H9 (cell line): ENCODE results near the gene SUSD2. TPM values are rescaled to one million over a fixed set of nuclear protein-coding genes. Genes with fewer than 3 reads are reported as not detected.

Experiments used
- DNase-seq: peaks from one replicate; pipeline ENCODE4 v3.0.0-alpha.2; 2017
- H2AFZ ChIP-seq: one replicate; pipeline ENCODE4 v1.6.1; 2013; ENCODE audit warnings: mild to moderate bottlenecking, low read length, control low read depth, moderate library complexity
- H2AK5ac ChIP-seq: 2 replicates; pipeline ENCODE4 v1.6.1; 2013; ENCODE audit warnings: low read length, control low read depth, mixed read lengths; ENCODE audit not compliant: insufficient read length
- H2BK120ac ChIP-seq: one replicate; pipeline ENCODE4 v1.6.1; 2013; ENCODE audit warnings: low read depth, mild to moderate bottlenecking, low read length, control low read depth, inconsistent platforms; ENCODE audit not compliant: poor library complexity, severe bottlenecking
- H2BK12ac ChIP-seq: 2 replicates; pipeline ENCODE4 v1.6.1; 2013; ENCODE audit warnings: low read length, control low read depth, mixed read lengths, low read depth; ENCODE audit not compliant: insufficient read length
- H2BK15ac ChIP-seq: 2 replicates; pipeline ENCODE4 v1.6.1; 2013; ENCODE audit warnings: low read depth, low read length, control low read depth
- H2BK20ac ChIP-seq: one replicate; pipeline ENCODE4 v1.6.1; 2013; ENCODE audit warnings: low read depth, mild to moderate bottlenecking, low read length, control low read depth, inconsistent platforms; ENCODE audit not compliant: poor library complexity, severe bottlenecking
- H2BK5ac ChIP-seq: 2 replicates; pipeline ENCODE4 v1.6.1; 2013; ENCODE audit warnings: low read length, control low read depth, mixed read lengths; ENCODE audit not compliant: insufficient read length
- H3K14ac ChIP-seq: 2 replicates; pipeline ENCODE4 v1.6.1; 2013; ENCODE audit warnings: low read length, control low read depth; ENCODE audit not compliant: insufficient read depth
- H3K18ac ChIP-seq: 2 replicates; pipeline ENCODE4 v1.6.1; 2013; ENCODE audit warnings: low read depth, mild to moderate bottlenecking, mixed read lengths, low read length, control low read depth; ENCODE audit not compliant: insufficient read length
- H3K23ac ChIP-seq: 2 replicates; pipeline ENCODE4 v1.6.1; 2013; ENCODE audit warnings: low read length, control low read depth, mixed read lengths, low read depth; ENCODE audit not compliant: insufficient read length
- H3K23me2 ChIP-seq: 2 replicates; pipeline ENCODE4 v1.6.1; 2013; ENCODE audit warnings: low read depth, mild to moderate bottlenecking, mixed read lengths, low read length, control low read depth; ENCODE audit not compliant: insufficient read length, poor library complexity, severe bottlenecking
- H3K27ac ChIP-seq: 2 replicates; pipeline ENCODE4 v1.5.1; 2013; ENCODE audit warnings: low read length, control low read depth, mixed read lengths, low read depth; ENCODE audit not compliant: insufficient read length
- H3K27me3 ChIP-seq: 2 replicates; pipeline ENCODE4 v1.6.1; 2013; ENCODE audit warnings: low read length, control low read depth, inconsistent platforms; ENCODE audit not compliant: insufficient read depth
- H3K4ac ChIP-seq: 2 replicates; pipeline ENCODE4 v1.6.1; 2013; ENCODE audit warnings: low read depth, mild to moderate bottlenecking, control low read depth, inconsistent platforms, low read length, moderate library complexity
- H3K4me1 ChIP-seq: 2 replicates; pipeline ENCODE4 v1.6.1; 2013; ENCODE audit warnings: low read length, control low read depth, inconsistent platforms; ENCODE audit not compliant: insufficient read depth
- H3K4me2 ChIP-seq: 2 replicates; pipeline ENCODE4 v1.6.1; 2013; ENCODE audit warnings: low read length, control low read depth, mixed read lengths; ENCODE audit not compliant: insufficient read length, insufficient read depth
- H3K56ac ChIP-seq: 2 replicates; pipeline ENCODE4 v1.6.1; 2013; ENCODE audit warnings: low read depth, mild to moderate bottlenecking, mixed read lengths, low read length, control low read depth; ENCODE audit not compliant: insufficient read length
- H3K79me1 ChIP-seq: 2 replicates; pipeline ENCODE4 v1.6.1; 2013; ENCODE audit warnings: low read depth, mild to moderate bottlenecking, moderate library complexity, low read length, control low read depth, inconsistent platforms; ENCODE audit not compliant: insufficient read depth, poor library complexity, severe bottlenecking
- H3K79me2 ChIP-seq: 2 replicates; pipeline ENCODE4 v1.6.1; 2013; ENCODE audit warnings: low read length, control low read depth, inconsistent platforms; ENCODE audit not compliant: insufficient read depth
- H3K9ac ChIP-seq: 2 replicates; pipeline ENCODE4 v1.6.1; 2013; ENCODE audit warnings: low read length, control low read depth, mixed read lengths; ENCODE audit not compliant: insufficient read length; ENCODE audit errors: extremely low read depth
- H3K9me3 ChIP-seq: one replicate; pipeline ENCODE4 v1.6.1; 2013; ENCODE audit warnings: low read depth, low read length, inconsistent platforms; ENCODE audit not compliant: control insufficient read depth
- H3T11ph ChIP-seq: one replicate; pipeline ENCODE4 v1.6.1; 2013; ENCODE audit warnings: mild to moderate bottlenecking, low read length, control low read depth, inconsistent platforms
- H4K20me1 ChIP-seq: one replicate; pipeline ENCODE4 v1.6.1; 2013; ENCODE audit not compliant: control insufficient read depth, insufficient read length, insufficient read depth
- H4K5ac ChIP-seq: 2 replicates; pipeline ENCODE4 v1.6.1; 2013; ENCODE audit warnings: low read depth, mild to moderate bottlenecking, mixed read lengths, low read length, control low read depth; ENCODE audit not compliant: insufficient read length
- H4K8ac ChIP-seq: replicated peaks from 2 replicates; pipeline ENCODE4 v1.6.1; 2013; ENCODE audit warnings: low read length, control low read depth, mixed read lengths, low read depth; ENCODE audit not compliant: insufficient read length
- H4K91ac ChIP-seq: 2 replicates; pipeline ENCODE4 v1.6.1; 2013; ENCODE audit warnings: low read depth, mild to moderate bottlenecking, moderate library complexity, mixed read lengths, low read length, control low read depth; ENCODE audit not compliant: insufficient read length
- H3K27ac Mint-ChIP-seq, 3 experiments: 2 replicates in 2 of 3; 3 replicates in 1 of 3; pipeline ENCODE4 v1.8.0; 2020 to 2021; ENCODE audit warnings: mixed read lengths in 3 of 3, mild to moderate bottlenecking in 1 of 3, moderate library complexity in 1 of 3
- H3K27me3 Mint-ChIP-seq: 2 replicates; pipeline ENCODE4 v1.8.0; 2021; ENCODE audit warnings: low read depth, mild to moderate bottlenecking, moderate library complexity, mixed read lengths
- H3K36me3 Mint-ChIP-seq, 3 experiments: 2 replicates in 2 of 3; 3 replicates in 1 of 3; pipeline ENCODE4 v1.8.0; 2020 to 2021; ENCODE audit warnings: low read depth in 3 of 3, mixed read lengths in 3 of 3; ENCODE audit not compliant: insufficient read depth in 1 of 3
- H3K4me1 Mint-ChIP-seq, 2 experiments: 2 replicates each; pipeline ENCODE4 v1.8.0; 2020; ENCODE audit warnings: mixed read lengths in 2 of 2
- H3K4me3 Mint-ChIP-seq, 2 experiments: 2 replicates in 1 of 2; 3 replicates in 1 of 2; pipeline ENCODE4 v1.8.0; 2020 to 2021; ENCODE audit warnings: mild to moderate bottlenecking in 2 of 2, mixed read lengths in 2 of 2, moderate library complexity in 1 of 2
- H3K9me3 Mint-ChIP-seq, 2 experiments: 2 replicates in 1 of 2; 3 replicates in 1 of 2; pipeline ENCODE4 v1.8.0; 2020; ENCODE audit warnings: mild to moderate bottlenecking in 2 of 2, mixed read lengths in 2 of 2, moderate library complexity in 1 of 2
- CTCF ChIP-seq: fragments of 200-600 bp; sonication (generic); conservative IDR thresholded peaks from 3 replicates; pipeline ENCODE4 v1.8.0; 2021; ENCODE audit warnings: antibody characterized with exemption, mild to moderate bottlenecking
- WGBS: extraction: QIAGEN DNeasy Blood & Tissue Kit; methylation state at CpG from one replicate; pipeline ENCODE4 v1.1.7; 2013; ENCODE audit warnings: missing lambda C conversion rate, low lambda C conversion rate, mixed read lengths; ENCODE audit not compliant: insufficient read length; ENCODE audit errors: extremely low coverage; 5-methylcytosine and 5-hydroxymethylcytosine counted together
- total RNA-seq: library from RNA; stranded (reverse); gene quantifications from 2 replicates; pipeline ENCODE4 v1.2.1, GENCODE V29; 2021

The SUSD2 gene
- total RNA-seq, 1 experiment from 2014 or later = 4.2 TPM

DNA sequence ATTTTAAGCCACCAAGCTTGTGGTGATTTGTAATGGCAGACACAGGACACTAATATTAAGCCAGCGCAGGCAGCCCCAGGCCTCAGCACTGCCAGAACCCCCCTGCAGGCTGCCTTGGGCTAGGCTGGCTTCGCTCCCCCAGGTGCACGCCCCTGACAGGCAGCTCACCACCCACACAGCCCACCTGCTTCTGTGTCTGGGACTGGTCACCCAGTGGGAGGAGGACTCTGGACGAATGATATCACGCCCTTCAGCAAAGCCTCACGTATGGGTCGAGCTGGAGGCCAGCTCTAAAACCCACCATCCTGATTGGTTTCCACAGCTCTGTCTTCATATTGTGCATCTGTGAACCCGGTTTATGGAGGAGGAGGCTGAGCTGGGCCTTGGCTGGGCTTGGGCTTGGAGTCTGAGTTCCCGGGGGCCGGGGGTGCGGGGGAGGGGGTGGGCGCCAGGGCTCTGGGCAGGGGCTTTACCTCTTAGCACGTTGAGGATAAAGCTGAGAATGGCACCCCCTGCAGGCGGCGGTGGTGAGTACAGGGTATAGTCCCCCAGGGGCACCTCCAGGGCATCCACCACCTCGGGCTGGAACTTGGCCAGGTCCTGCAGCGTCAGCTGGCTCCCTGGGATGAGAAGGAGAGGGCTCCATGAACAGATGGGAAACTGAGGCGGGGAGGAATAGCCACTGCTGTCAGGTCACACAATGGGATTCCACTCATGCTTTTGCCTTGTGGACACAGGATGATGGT, 49.8 kb downstream of the SUSD2 start:
- H3K9me3 Mint-ChIP-seq = peaks cover 2 to 6% of the 10 kb centered on the region in 2 experiments; a peak in 4 of 5 replicates
- Histone ChIP-seq H3K27ac (no peak overlapping the region), H2AFZ (no peak overlapping the region), H4K5ac (no peak overlapping the region), H3K4me2 (no peak overlapping the region), H3K23me2 (no peaks in the 10 kb centered on the region), H3K27me3 (no peaks in the 10 kb centered on the region), H3K4me1 (no peaks in the 10 kb centered on the region), H2BK20ac (no peak overlapping the region), H2BK5ac (no peak overlapping the region), H4K8ac (no peak overlapping the region), H3K9me3 (no peaks in the 10 kb centered on the region), H4K20me1 (no peaks in the 10 kb centered on the region), H3K23ac (no peak overlapping the region), H2BK15ac (no peak overlapping the region), H2AK5ac (no peak overlapping the region), H2BK120ac (no peak overlapping the region), H3K14ac (peak overlapping the region; percentile 17; the same call in 1 of the 2 replicates), H3K18ac (peak overlapping the region; percentile 18), H3K4ac (no peak overlapping the region), H2BK12ac (no peak overlapping the region), H3K79me1 (no peaks in the 10 kb centered on the region), H3K9ac (no peak overlapping the region), H3K79me2 (no peaks in the 10 kb centered on the region), H3K56ac (no peak overlapping the region), H4K91ac (no peak overlapping the region), H3T11ph (no peak overlapping the region)
- TF ChIP-seq CTCF = peak; percentile 83
- no peak overlapping the region for H3K4me3 Mint-ChIP-seq
- WGBS = no CpG with 5 or more reads among the region's 18 CpGs
- H3K36me3 Mint-ChIP-seq = peaks cover 2 to 4% (median 2%) of the 10 kb centered on the region in 3 experiments; a peak in 5 of 7 replicates
- no peaks in the 10 kb centered on the region; the same call in 1 of the 2 replicates for H3K27me3 Mint-ChIP-seq
- DNase-seq = peak; percentile 88
- H3K4me1 Mint-ChIP-seq = peaks cover 6 to 7% of the 10 kb centered on the region in 2 experiments
- H3K27ac Mint-ChIP-seq = peak overlapping the region in 1 of 3 experiments; percentile 44; a peak in 2 of 7 replicates
